Activated gamma-delta T cell treated with Interleukin-2 at 50 U/mL for 16 hours (primary cell): ENCODE results near the gene ZNF23.

Experiments used
- DNase-seq: peaks from one replicate; pipeline ENCODE4 v3.0.0-alpha.2; 2020

ZNF23 gene

GRCh38 chr16:71464231-71464630 lies 2.2 kb upstream of the ZNF23 start:
- DNase-seq: no peak

DNA sequence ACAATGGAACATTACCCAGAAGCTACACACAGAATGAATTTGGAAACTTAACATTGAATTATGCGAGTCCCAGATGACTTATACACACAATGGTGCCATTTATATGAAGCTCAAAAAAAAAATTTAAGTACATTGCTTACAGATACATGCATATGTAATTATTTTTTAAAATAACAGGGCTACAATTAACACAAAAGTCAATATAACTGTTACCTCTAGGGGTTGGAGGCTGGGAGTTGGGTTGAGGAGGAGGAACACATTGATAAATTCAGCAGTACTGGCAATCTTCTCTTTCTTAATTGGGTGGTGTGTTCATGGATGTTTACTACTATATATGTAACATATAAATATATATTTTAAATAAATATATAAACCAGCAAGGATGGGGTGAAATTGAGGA lies 1.1 kb downstream of the ZNF23 start:
- DNase-seq: no peak

GRCh38 chr16:71460236-71460635 lies 1.8 kb downstream of the ZNF23 start:
- DNase-seq: no peak

DNA sequence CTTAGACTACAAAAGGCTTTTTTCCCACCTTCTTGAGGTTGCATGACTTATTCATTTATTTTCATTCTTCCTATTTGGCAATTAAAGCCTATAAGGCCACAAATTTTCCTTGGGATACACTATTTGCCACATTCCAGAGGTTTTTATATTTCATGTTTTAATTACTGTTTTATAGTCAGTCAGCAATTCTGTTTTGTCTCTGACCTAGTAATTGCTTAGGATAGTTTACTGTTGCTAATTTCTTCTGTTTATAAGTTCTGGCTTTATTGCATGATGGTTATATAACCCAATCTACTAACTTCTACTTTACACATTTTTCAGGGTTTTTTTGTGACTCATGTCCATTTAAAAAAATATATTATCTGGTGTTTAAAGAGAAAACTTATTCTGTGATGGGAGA lies 2.5 kb downstream of the ZNF23 start:
- no peak for DNase-seq

DNA sequence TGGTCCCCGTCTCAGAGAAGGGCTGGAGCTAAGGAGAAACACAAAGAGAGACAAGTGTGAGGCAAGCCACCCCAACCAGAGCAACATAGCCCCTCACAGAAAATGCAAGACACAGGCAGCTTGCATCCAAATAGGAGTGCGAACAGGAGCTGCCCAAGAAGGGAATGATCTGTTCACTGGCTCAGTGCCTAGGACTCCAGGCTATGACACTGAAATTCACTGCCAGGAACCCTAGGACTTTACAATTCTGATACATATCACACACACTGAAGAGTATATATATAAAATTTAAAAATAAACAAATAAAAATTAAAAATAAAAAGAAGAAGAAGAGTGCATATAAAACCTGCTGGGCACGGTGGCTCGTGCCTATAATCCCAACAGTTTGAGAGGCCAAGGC lies 5.2 kb downstream of the ZNF23 start:
- DNase-seq: no peak

DNA sequence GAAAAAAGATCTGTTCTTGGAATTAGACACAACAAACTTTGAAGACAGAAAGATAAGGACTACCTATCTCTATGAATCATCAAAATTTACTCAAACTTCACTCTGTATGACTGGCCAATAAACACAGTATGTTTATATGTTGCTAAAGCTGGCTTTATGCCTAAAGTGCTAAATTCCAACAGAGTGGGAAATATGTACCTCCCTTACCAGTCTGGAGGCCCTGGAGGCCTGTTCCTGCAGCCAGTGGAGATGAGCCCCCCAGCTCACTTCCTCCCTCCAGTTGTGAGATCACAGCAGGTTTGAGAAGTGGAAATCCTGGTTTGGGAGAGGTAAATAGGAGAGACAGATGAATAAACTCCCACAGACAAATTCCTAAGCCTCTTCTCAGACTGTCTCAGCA lies 9.0 kb downstream of the ZNF23 start:
- DNase-seq: no peak

GRCh38 chr16:71449020-71449419 lies 13.0 kb downstream of the ZNF23 start:
- DNase-seq: no peak

DNA sequence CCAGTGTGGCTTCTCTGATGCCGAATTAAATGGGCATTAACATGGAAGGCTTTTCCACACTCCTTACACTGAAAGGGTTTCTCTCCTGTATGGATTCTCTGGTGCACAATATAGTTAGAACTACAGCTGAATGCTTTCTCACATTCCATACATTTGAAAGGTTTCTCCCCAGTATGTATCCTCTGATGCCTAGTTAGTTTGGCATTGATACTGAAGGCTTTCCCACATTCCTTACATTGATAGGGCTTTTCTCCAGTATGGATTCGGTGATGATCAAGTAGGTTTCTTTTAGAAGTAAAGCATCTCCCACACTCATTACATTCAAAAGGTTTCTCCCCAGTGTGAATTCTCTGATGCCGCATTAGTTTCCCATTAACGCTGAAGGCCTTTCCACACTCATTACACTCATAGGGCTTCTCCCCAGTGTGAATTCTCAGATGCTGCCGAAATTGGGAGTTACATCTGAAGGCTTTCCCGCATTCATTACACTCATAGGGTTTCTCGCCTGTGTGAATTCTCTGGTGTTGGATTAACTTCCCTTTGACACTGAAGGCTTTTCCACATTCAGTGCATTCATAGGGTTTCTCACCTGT lies 13.7 kb downstream of the ZNF23 start:
- DNase-seq: no peak

DNA sequence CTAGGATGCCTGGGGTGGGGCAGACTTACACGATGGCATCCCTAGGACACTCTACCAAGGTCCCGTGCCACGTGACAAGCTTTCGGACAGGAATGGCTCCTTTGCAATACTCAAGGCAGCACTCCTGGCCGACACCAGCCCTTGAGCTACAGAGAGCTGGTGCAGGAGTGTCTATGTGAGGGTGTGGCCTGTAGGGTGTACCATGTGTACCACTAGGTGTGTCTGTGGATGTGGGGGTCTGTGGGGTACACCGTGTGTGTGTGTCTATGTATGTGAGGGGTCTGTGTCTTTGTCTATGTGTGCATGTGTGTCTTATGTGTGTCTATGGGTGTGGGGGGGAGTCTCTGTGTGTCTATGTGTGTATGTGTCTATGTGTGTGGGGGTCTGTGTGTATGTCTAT lies 18.3 kb downstream of the ZNF23 start:
- no peak for DNase-seq

DNA sequence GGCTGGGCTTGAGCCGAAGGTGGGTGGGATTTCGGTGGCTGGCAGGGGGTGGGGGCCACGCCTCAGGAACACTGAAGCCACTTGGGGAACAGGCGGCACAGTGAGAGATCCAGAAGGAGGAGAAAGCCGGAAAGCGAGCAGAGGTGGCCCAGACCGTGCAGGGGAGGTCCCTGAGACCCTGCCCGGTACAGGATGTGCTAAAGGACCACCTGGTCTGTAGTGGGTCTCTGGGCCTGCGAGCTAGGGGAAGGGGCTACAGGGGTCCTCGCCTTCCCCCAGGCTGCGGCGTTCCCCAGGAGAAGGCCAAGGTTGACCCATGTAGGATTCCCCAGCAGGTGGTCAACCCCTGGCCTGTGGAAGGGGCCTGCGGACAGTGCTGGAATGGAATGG lies 20.0 kb downstream of the ZNF23 start, which contains the start of gene TLE7:
Gene TLE7 (minus strand): TSS at position 4 of the 390 bp plus-strand sequence. CDS start 8,730 bp downstream, outside the sequence.
- no peak for DNase-seq

GRCh38 chr16:71441348-71442050 lies 20.5 kb downstream of the ZNF23 start:
- no peak for DNase-seq

GRCh38 chr16:71440669-71441347 lies 21.2 kb downstream of the ZNF23 start:
- DNase-seq: no peak

GRCh38 chr16:71439523-71439922 lies 22.5 kb downstream of the ZNF23 start:
- DNase-seq: no peak

DNA sequence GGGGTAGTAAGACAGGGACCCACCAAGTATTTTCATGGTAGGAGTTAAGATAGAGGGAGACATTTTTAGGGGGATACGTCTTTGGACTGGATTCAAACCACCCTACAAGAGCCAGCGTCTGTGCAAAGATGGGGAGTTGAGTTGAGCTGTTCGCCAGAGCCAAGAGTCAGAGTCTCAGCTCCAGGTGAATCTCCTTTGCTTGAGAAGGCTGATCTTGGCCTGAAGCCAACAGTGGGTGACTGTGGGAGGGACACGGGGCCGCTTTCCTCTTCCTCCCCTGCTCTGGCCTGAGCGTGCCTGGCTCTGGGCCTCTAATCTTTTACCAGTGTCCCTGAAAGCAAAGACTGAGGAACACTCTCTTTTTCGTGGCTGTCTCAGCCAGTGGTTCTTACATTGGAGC lies 25.6 kb downstream of the ZNF23 start:
- DNase-seq: no peak

DNA sequence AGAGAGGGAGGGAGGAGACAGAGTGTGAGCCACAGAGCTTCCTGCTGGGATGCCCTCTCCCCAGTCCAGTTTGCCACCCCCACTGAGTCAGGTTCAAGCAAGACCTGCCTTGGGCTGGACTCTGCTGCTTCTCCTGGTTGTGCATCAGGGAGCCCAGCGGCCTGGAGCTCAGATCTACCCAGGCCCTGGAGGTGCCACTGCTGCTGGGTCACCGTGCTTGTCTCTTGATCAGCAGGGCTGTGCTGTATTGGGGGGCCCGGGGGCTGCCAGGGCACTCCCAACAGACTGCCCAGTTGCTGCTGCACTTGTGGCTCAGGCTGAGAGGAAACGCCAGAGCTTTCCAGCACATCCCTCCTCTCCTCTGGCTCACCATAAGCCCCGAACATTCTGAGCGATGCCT lies 29.1 kb downstream of the ZNF23 start:
- DNase-seq: no peak

DNA sequence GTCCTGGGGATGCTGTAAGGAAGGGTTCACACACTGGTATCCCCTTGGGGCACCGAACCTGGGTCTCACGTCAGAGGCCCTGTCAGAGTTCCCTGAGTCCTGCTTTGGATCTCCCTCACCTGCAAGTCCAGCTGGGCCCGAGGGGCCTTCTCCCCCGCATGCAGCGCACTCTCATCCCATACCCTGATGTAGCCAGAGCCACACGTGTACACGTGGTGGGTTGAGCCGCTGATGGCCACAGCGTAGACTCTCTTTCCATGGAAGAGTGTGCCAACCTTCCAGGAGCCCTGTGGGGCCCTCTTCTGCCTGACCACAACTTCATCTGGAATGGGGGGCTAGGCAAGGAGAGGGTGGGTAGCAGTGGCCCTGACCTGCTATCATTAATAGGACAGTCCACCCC lies 30.1 kb downstream of the ZNF23 start:
- DNase-seq: no peak

DNA sequence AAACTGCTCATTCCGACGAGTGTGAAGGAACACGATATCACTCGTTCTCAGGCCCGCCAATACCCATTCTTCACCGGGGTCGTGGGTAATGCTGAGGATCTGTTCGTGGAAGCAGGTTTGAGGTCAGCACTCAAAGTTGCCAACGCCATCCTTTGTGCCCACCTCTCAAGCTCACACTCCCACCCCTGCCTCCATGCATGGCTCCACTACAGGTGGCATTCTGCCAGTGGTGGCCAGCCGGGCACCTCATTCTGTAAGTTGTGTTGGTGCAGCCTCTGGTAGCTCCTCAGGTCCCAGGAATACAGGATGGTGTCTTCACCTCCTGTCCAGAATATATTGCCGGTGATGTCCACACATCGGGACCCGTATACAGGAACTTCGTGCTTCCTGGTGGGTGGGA lies 30.9 kb downstream of the ZNF23 start:
- no peak for DNase-seq

- no peak for DNase-seq
These were observed 31.3 kb downstream of the ZNF23 start for GRCh38 chr16:71430744-71431143.

DNA sequence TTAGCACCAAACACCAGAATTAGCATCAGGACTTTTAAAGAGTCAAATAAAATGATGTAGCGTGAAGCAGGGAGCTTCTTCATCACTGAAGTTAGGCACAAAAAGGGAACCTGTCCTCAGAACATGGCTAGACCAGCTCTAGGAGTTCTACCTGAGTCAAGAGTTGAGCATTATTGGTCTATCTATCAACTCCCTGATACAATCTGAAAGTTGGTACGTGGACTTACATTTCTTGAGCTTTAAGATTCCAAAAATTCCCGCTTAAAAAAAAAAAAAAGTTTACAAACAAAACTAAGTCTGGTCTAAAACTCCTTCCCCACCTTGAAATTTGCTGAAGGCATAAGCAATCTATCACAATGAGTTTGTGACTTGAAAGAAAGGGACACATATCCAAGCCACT lies 32.5 kb downstream of the ZNF23 start:
- no peak for DNase-seq

- DNase-seq: no peak
These were observed 33.2 kb downstream of the ZNF23 start for GRCh38 chr16:71428883-71429282.

DNA sequence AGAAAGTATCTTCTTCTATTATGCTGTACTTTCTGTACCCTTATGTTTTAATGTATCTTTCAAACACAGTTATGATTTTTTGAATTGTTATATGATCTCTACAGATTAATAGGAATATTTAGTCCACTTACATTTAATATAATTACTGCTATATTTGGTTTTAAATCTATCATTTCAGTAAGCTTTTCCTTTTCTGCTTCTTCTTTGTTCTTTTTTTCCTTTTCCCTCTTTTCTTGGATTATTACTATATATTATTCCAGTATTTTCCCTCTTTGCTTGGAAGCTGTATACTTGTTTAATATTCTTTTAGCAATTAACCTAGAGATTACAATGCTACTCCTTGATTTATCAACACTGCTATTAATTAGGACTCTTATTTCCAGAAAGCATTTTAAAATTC lies 33.7 kb downstream of the ZNF23 start:
- no peak for DNase-seq

DNA sequence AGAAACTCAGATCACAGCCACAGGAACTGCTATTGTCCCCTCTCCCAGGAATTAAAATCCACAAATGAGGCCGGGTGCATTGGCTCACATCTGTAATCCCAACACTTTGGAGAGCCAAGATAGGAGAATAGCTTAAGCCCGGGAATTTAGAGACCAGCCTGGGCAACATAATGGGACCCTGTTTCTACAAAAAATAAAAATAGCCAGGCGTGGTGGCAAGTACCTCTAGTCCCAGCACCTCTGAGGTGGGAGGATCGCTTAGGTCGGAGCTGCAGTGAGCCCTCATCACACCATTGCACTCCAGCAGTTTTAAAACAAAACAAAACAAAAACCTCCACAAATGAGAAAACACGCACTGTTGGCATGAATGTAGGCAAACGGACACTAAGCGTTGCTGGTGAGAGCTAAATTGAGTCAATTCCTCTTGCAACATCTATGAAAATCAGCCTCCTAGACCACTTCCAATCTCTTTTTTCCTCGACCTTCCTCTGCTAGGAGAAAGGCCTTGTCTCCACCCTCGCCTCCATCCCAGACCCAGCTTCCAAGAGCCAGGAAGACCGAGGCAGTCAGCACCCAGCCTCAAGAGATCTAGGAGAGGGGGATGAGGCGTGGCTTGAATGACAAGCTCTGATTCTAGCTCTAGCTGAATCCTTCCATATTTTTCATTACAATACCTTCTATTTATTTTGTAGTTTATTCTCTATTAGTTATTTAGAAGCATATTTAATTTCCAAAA lies 35.0 kb downstream of the ZNF23 start:
- no peak for DNase-seq

DNA sequence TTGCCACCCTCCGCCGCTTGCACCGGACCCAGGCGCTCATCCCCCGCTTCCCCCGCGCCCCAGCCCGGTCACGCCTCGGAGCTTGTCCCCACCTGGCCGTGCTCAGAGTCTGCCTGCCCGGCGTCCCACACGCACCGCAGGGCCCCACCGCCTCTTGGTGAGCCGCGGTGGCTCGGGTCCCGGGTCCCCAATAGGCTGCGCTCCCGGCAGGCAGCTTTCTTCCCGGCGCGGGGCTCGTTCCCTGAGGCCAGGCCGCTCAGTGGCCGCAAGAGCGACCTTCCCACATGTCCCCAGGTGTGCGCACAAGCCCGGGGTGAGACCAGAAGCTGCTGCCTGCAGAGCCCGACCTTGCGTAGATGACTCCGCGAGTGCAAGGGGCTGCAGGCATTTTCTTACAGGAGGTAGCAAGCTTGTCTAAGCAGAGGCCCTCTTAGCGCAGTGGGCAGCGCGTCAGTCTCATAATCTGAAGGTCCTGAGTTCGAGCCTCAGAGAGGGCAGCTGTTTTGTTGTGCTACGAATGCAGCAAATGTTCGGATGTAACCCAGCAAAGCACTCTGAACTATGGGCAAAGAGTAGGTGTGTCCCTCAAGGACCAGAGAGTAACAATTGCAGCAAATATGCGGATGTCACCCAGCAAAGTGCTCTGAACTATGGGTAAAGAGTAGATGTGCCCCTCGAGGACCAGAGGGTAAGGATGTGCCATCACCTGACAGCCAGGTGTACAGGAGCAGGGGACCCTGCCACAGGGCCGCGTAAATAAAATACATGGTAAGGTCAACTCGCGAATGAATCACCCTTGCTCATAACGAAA lies 35.8 kb downstream of the ZNF23 start:
- no peak for DNase-seq
